Measurements from ENCODE around the gene YTHDC2.

DNA sequence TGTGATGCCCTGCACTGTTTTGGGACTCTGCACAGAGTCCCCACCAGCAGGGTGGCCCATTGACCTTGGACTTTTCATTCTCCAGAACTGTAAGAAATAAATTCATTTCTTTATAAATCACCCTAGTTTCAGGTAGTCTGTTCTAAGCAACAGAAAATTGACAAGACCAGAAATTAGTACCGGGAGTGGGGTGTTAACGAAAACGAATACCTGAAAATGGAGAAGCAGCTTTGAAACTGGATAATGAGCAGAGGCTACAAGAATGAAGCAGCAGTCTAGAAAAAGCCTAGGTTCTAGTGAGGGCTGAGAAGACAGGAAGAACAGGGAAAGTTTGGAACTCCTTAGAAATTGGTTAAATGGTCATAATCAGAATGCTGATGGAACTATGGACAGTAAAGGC lies 23.2 kb upstream of the YTHDC2 start:
- no peak for TF ChIP-seq GATA2 (IDR thresholded peaks at IDR 0.05; ENCODE audit: low read depth, low read length)
- TF ChIP-seq GATA3 (IDR thresholded peaks at IDR 0.05; ENCODE audit: low read depth, low read length), result no peak

Measured in SH-SY5Y (cell line).